Measurements from ENCODE around the gene FBXO10.
A peak's percentile ranks its signal among the peaks of the same experiment; 100 is the strongest.

FBXO10 gene

DNA sequence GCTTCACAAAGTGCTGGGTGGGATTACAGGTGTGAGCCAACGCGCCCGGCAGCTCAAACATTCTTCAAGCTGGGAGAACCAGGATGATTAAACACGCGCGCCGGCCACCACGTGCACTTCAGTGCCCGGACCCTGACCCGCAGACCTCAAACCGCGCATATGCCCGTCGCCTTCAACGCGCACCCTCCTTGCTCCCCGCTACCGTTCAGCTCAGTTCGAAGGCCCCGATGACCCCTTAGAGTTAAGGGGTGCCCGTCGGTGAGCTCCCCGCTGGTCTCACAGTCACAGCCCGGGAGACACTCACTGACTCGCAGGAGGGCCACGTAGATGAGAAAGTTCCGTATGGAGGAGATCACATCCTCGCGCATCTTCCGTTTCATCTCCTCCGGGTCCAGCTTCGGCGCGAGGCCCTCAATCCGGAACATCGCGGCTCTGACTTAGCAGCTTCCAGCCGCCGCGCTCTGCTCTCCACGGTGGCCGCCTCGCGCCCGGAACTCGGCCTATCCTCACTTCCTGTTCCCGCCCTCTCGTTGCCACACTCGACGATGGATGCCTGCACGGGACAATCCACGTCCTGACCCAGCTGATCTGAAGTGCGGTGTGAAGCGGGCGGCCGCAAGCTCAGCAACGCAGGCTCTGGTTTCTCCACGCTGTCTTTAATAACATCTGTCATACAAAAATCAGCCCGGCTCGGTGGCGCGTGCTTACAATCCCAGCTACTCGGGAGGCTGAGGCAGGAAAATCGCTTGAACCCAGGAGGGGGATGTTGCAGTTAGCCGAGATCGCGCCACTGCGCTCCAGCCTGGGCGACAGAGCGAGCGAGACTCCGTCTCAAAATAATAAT lies 16.1 kb upstream of the FBXO10 start, which contains the start of gene TOMM5:
TOMM5 (minus strand) TSS at position 490 of the 844 bp plus-strand sequence; CDS start at position 425, 65 bp downstream.
- peak; percentile 87 for DNase-seq

GRCh38 chr9:37587521-37587920 lies 11.3 kb upstream of the FBXO10 start:
- no peak for DNase-seq

GRCh38 chr9:37583522-37584121 lies 7.4 kb upstream of the FBXO10 start:
- DNase-seq: no peak

GRCh38 chr9:37582548-37583157 lies 6.5 kb upstream of the FBXO10 start:
- peak; percentile 6 for DNase-seq

GRCh38 chr9:37575511-37575914 lies 667 bp downstream of the FBXO10 start:
- no peak for DNase-seq

- no peak for DNase-seq
Measured at GRCh38 chr9:37575001-37575400, 1.2 kb downstream of the FBXO10 start.

GRCh38 chr9:37574241-37574721 lies 1.9 kb downstream of the FBXO10 start:
- peak; percentile 22 for DNase-seq

- DNase-seq: no peak
Measured at GRCh38 chr9:37571282-37571681, 4.9 kb downstream of the FBXO10 start.

GRCh38 chr9:37566716-37567115 lies 9.5 kb downstream of the FBXO10 start:
- DNase-seq: no peak

- DNase-seq: no peak
Measured at GRCh38 chr9:37565661-37566618, 10.2 kb downstream of the FBXO10 start.

GRCh38 chr9:37564916-37565315 lies 11.3 kb downstream of the FBXO10 start:
- DNase-seq: no peak

DNA sequence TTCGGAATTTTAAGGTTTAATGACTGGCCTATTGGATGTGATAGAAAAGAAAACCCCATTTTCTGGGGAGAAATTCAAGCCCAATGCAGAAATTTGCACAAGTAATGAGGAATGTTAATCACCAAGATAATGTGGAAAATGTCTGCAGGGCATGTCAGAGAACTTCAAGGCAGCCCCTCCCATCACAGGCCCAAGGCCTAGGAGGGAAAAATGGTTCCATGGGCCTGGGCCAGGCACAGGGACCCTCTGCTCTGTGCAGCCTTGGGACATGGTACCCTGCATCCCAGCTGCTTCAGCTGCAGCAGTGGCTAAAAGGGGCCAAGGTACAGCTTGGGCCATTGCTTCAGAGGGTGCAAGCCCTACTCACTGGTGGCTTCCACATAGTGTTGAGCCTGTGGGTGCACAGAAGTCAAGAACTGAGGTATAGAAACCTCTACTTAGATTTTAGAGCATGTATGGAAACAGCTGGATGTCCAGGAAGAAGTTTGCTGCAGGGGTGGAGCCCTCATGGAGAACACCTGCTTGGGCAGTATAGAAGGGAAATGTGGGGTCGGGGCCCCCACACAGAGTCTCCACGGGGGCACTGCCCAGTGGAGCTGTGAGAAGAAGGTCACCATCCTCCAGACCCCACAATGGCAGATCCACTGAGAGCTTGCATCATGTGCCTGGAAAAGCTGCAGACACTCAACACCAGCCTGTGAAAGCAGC lies 12.2 kb downstream of the FBXO10 start:
- DNase-seq: no peak

- DNase-seq: no peak
Measured at GRCh38 chr9:37562826-37563225, 13.4 kb downstream of the FBXO10 start.

GRCh38 chr9:37561682-37562081 lies 14.5 kb downstream of the FBXO10 start:
- no peak for DNase-seq

DNA sequence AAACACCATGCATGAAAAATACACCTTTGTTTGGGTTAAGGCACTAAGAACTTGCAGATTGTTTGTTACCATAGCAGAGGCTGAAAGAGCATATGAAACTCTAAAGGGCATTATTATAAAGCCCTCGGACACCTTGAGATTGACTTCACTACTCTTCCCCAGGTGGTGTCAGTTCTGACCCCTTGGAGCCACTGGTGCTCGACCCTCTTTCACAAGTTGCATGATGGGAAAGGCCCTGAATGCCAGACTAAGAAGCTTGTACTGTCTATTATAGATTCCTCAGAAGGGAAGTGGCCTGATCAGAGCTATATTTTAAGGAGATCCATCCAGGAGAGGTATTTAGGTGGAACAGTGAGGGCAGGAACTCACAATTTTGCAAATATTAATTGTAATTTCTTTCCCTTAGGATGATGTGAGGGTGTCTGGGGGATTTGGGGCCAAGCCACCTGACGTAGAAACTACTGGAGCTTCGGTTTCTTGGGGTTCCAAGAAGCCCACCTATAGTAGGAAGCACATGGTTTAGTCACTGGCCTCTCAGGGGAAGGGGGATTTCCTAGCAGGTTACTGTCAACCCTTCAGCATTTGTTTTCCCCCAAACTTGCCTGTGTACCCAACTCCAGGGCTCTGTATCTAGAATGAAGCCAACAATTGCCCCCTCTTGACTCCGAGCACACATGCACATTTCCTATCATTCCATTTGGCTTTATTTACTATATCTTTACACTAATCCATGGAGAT lies 16.2 kb downstream of the FBXO10 start:
- DNase-seq: no peak

GRCh38 chr9:37559125-37559524 lies 17.1 kb downstream of the FBXO10 start:
- DNase-seq: no peak

GRCh38 chr9:37555786-37556185 lies 20.4 kb downstream of the FBXO10 start:
- no peak for DNase-seq

DNA sequence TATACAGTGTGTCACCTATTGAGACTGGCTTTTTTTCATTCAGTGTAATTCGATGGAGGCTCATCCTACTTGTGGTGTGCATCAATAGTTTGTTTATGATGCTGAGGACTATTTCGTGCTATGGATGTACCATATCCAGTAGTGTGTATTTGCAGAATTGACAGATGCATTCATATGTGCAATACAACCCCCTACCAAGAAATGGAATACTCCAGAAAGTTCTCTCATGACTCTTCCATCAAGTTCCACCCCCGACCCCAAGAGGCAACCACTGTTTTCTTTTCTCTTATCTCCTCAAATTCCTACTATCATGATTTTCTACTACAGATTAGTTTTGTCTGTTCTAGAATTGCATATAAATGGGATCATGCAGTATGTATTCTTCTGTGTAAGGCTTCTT lies 21.9 kb downstream of the FBXO10 start:
- no peak for DNase-seq

DNA sequence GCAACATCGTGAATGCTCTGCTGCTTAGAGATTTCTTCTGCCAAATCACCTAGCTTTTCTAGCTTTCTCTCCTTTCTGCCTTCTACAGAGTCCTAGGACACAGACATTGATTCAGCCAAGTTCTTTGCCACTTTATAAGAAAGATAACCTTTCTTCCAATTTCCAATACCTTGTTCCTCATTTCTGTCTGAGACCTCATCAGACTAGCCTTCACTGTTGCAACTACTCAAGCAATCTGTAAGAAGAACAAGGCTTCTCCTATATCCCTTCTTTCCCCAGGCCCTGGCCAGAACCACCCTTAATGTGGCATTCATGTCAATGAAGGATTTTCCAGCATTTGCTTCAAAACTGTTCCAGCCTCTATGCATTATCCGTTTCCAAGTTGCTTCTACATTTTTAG lies 24.3 kb downstream of the FBXO10 start:
- no peak for DNase-seq

DNA sequence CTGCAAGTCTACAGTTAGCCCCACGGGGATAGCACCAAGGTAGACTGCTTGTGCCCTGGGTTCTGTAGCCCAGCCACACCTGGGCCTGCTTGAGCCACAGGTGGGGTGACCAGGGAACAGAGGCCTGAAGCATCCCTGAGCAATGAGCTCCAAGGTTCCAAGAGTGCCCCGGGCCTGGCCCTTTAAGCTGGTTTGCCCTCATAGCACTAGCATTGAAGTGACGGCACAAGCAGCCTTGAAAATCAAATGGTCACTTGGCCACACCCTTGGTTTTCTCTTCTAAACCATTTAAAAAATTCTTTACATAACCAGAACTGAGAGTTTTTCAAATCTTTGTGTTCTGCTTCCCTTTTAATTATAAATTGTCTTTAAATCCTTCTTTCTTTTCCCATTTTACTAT lies 24.7 kb downstream of the FBXO10 start:
- no peak for DNase-seq

GRCh38 chr9:37550781-37551180 lies 25.4 kb downstream of the FBXO10 start:
- no peak for DNase-seq

Data from DMS153 (cell line).